GM04504 (cell line): Measurements from ENCODE around the gene HLA-A.
A peak's percentile ranks its signal among the peaks of the same experiment; 100 is the strongest.

Source experiments
- DNase-seq: peaks from one replicate; pipeline ENCODE4 v3.0.0-alpha.2; 2012; ENCODE audit warnings: low read depth

The HLA-A gene

DNA sequence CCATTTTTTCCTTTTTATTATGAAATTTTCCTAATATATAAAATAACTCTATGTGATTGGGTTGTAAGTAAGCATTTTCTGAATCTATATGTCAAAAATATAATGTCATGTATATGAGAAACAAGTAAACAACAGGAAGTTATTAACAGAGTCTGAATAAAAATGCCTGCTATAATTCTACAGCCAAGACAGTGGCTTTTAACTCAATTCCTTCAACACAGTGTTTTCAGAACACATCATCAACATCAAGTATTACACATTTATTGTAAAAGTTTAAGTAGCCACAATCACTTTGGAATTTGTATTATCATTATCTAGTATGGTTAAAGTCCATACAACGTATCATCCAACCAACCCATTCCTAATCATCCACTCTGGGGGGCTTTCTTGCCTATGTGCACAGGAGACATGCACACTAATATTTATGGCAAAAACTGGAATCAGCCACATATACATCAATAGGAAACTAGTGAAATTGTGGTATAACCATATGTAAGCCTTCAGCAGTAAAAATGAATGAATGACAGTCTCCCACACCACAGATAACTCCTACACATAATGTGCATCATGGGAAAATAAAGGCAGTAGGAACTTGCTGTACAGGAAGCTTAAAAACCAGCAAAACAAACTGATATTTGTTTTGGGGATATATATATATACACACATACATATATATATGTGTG, 6.9 kb upstream of the HLA-A start:
- DNase-seq = no peak

DNA sequence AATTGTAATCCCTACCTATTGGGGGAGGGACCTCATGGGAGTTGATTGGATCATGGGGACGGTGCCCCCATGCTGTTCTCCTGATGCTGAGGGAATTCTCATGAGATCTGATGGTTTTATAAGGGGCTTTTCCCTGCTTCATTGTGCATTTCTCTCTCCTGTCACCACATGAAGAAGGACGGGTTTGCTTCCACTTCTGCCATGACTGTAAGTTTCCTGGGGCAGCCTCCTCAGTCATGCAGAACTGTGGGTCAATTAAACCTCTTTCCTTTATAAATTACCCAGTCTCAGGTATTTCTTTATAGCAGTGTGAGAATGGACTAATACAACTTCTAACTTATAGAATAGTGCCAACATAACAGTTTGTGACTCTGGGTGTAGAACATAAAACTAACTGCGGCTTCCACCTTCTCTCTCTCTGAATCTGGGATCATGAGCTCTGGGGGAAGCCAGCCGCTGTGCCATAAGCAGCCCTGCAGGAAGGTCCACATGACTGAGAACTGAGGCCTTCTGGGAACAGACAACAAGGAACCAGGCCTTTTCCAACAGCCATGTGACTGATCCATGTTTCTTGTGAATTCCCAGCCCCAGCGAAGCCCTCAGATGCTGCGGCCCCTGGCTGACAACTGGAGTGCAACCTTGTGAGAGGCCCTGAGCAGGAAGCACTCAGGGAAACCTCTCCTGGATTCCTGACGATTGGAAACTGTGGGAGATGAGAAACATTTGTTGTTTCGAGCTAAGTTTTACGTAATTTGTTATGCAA, 3.4 kb upstream of the HLA-A start:
- DNase-seq = no peak

DNA sequence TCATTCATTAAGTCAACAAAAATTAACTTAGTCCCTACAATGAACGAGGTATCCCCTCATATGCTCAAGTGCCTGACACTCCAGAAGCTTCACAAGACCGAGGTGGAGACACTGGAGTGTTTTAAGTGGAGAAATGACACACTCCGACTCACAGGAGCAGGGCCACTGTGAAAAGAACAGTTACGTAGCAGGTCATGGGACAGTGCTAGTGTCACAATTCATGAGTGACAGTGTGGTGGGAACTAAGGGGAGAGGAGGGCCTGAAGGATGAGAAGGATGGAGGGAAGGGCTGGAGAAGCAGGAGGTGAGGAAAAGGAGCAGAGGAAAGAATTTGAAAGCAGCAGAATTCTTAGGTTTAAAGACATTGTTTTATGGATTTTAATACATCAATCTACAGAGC, 1.3 kb upstream of the HLA-A start:
- DNase-seq = no peak

DNA sequence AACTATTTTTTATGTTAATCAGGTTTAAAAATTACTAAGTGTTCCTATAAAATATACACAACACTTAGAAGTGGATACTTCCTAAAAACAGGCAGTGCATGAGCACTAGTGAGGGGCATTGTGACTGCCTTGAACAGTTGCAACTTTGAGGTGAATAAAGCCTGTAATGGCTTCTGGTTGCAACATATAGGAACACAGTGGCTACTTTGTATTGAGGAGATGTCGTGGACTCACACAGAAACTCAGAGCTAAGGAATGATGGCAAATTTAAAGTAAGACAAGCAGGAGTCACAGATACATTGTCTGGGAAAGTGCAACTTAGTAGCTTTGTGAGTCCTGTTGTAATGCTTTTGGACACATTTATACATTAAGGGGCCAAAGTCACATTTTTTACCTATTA, 861 bp upstream of the HLA-A start:
- DNase-seq = no peak

DNA sequence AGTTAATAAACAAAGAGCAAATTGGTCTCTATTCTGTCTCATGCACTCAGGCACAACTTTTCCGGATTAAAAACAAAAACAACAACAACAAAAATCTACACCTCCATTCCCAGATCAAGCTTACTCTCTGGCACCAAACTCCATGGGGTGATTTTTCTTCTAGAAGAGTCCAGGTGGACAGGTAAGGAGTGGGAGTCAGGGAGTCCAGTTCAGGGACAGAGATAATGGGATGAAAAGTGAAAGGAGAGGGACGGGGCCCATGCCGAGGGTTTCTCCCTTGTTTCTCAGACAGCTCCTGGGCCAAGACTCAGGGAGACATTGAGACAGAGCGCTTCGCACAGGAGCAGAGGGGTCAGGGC, 437 bp upstream of the HLA-A start:
- no peak for DNase-seq

DNA sequence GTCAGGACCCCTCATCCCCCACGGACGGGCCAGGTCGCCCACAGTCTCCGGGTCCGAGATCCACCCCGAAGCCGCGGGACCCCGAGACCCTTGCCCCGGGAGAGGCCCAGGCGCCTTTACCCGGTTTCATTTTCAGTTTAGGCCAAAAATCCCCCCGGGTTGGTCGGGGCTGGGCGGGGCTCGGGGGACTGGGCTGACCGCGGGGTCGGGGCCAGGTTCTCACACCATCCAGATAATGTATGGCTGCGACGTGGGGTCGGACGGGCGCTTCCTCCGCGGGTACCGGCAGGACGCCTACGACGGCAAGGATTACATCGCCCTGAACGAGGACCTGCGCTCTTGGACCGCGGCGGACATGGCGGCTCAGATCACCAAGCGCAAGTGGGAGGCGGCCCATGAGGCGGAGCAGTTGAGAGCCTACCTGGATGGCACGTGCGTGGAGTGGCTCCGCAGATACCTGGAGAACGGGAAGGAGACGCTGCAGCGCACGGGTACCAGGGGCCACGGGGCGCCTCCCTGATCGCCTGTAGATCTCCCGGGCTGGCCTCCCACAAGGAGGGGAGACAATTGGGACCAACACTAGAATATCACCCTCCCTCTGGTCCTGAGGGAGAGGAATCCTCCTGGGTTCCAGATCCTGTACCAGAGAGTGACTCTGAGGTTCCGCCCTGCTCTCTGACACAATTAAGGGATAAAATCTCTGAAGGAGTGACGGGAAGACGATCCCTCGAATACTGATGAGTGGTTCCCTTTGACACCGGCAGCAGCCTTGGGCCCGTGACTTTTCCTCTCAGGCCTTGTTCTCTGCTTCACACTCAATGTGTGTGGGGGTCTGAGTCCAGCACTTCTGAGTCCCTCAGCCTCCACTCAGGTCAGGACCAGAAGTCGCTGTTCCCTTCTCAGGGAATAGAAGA, 978 bp downstream of the HLA-A start:
- no peak for DNase-seq

DNA sequence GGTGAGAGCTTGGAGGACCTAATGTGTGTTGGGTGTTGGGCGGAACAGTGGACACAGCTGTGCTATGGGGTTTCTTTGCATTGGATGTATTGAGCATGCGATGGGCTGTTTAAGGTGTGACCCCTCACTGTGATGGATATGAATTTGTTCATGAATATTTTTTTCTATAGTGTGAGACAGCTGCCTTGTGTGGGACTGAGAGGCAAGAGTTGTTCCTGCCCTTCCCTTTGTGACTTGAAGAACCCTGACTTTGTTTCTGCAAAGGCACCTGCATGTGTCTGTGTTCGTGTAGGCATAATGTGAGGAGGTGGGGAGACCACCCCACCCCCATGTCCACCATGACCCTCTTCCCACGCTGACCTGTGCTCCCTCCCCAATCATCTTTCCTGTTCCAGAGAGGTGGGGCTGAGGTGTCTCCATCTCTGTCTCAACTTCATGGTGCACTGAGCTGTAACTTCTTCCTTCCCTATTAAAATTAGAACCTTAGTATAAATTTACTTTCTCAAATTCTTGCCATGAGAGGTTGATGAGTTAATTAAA, 3.0 kb downstream of the HLA-A start:
- no peak for DNase-seq

DNA sequence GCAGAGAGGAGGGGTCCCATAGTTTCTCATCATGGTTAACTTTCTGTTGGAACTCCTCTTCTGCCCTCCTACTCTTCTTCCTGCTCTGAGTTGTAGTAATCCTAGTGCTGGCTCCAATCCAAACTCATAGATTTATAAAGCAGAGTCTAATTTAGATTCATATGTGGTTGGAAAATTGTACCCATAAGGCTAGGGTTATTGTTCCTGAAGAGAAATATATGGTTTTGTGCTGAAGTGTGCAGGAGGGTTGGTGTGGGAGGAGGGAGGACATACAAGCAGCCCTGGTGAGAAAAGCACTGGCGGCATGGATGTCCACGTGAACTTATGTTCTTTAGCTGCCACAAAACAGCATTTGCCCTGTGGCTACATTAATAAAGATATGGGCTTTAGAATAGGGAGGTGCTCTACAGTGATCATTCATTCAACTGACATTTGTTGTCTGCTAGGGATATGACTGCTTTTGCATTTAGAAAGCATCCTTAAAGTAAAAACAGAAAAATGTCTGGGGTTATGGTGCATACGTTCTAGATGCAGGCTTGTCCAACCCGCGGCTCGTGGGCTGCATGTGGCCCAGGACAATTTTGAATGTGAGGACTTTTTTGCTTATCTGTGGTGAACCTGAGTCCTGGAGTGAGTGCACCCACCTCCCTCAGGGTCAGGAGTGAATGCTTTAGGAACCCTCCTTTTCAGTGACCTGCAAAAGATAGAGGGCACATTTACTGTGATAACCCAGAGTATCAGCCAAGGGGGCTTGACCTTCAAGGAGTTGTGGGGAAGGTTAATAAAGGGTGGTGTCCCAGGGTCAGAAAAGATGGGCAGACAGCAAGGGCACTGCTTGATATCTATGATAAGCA, 4.1 kb downstream of the HLA-A start:
- no peak for DNase-seq

DNA sequence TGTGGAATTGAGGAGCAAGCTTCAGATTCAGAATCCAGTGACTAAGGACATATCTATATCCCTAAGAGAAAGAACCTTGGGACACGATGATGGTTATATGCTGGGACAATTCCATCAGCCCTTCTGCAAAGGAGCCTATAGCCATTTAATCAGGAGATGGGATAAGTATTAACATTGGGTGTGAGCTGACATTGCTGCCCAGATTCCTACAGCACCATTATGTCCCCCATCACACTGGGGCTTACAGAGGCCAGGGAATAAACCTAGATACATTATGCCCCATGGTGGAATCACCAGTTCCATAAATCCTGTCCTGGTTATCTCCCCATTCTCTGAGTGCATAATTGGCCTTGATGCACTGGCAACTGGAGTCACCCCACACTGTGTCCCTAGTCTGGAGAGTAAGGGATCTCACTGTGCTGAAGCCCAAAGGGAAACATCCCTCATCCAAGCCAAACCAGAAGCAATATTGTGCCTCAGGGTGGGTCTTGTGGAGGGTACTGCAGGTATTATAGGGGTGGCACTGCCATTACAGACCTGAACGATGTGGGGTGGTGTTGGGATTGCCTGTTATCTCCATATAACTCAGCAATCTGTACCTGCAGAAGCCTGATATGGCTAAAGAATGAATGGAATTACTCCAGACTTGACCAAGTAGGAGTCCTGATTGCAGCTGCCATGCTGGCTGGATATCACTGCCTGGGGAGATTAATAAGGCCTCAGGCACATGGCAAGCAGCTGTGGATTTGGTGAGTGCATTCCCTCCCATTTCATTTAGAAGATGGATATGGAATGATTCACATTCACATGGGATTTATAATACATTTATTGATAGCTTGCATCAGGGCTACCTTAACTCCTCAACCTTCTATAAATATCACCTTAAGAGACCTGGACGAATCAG, 5.0 kb downstream of the HLA-A start:
- DNase-seq = no peak

DNA sequence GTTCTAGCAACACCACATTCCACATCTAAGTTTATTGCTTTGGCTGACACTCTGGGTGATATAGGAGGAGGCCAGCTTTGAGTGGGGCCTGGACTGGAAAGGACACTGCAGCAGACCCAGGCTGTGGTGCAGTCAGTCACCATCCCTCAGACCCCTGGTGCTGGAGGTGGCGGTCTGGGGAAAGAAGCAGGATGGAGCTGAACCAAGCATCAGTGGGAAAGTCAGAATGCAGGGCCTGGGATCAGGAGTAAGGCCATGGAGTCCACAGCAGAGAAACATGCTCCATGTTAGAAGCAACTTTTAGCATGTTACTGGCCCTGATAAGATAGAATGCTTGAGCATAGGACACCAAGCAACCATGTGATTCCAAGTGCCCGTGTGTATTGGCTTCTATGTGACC, 5.9 kb downstream of the HLA-A start:
- DNase-seq = no peak

DNA sequence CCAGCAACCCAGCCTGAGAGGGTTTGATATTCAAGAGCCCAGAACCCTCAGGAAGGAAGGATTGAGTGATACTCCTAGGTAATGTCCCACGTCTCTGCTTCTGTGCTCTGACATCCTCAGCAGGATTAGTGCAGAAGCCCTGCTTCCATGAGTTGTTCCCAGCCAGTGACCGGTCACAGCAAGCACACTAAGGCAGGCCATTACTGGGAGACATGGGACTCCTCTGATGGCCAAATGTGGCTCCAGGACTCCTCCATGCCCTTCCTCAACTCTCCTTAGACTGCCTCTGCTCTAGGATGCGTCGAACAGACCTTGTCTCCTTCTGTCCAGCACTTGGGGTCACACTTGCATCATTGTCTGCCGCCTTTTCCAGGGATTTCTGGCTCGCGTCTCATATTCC, 7.6 kb downstream of the HLA-A start:
- DNase-seq = no peak

DNA sequence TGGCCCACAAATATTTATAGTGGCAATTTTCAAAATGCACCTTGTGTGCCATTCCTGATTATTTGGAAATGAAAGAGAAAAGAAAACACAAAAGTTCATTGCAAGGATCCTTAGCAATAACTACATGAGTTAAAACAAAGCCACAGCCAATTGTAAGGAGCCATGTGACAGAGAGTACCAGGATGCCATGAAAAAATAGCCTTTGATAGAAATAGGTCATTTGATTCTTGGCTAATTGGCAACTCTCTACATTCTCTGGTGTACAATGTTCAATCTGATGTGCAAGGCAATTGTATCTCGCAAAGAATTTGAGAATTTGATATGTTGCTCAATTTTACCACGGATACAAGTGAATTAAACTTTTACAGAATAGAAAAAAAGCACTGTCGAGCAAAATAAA, 9.6 kb downstream of the HLA-A start:
- DNase-seq = no peak

DNA sequence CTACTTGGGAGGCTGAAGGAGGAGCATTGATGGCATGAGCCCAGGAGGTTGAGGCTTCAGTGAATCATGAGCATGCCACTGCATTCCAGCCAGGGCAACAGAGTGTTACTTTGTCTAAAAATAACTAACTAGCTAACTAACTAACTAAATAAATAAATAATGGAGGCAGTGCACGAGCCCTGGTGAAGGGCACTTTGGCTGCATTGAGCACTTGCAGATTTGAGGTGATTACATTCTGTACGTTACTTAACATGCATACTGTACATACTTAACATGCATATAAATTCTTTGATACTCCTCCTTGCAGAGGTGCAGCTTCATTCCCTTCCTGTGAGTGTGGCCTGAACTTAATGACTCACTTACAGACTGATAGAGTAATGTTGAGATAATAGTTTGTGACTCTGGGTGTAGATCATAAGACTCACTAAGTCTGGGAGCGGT, 10.7 kb downstream of the HLA-A start:
- peak; percentile 51 for DNase-seq

DNA sequence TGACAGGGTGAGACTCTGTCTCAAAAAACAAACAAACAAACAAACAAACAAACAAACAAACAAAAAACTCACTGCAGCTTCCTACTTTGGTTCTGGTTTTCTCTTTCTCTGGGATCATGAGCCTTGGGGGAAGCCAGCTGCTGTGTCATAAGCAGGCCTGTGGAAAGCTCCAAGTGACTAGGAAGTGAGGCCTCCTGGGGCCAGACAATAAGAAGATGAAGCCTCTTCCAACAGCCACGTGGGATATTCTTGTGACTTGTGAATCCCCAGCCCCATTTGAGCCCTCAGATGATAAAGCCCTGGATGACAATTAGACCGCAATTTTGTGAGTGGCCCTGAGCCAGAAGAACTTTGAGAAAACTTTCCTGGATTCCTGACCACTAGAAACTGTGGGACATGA, 11.4 kb downstream of the HLA-A start:
- no peak for DNase-seq

DNA sequence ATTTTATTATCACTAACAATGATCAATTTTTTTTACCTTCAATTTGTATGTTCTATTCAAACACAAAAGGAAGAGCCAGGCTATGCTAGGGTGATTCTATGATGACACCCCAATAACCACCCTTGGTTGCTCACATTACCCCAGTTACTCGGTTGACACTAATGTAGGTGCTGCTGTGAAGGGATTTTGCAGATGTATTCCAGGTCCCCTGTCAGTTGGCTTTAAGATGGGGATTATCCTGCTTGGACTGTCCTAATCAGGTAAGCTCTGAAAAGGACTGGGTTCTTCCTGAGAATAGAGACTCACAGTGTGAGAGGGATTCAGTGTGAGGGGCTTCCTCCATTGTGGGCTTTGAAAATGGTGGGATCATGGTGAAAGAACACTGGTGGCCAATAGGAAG, 11.9 kb downstream of the HLA-A start:
- no peak for DNase-seq

DNA sequence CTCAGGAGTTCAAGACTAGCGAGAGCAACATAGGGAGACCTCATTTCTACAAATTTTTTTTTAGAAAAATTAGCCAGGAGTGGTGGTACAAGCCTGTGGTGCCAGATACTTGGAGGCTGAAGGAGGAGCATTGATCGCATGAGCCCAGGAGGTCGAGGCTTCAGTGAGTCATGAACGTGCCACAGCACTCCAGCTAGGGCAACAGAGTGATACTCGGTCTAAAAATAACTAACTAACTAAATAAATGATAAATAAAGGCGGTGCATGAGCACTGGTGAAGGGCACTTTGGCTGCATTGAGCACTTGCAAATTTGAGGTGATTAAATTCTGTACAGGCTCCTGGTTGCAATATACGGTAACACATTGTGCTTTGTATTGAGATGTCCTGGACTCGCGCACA, 13.5 kb downstream of the HLA-A start:
- DNase-seq = no peak

DNA sequence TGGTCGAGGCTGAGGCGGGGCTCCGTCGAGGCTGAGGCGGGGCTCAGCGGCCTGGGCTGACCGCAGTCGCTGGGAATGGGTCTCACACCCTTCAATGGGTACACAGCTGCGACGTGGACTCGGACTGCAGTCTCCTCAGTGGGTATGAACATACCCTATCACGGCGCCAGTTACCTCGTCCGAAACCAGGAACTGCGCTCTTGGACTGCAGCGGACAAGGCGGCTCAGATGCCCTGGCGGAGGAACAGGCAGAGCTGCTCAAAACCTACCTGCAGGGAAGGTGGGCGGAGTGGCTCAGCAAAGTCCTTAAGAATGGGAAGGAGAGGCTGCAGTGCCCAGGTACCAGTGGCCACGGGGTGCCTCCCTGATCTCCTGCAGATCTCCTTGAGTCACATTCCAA, 14.2 kb downstream of the HLA-A start:
- DNase-seq = no peak

DNA sequence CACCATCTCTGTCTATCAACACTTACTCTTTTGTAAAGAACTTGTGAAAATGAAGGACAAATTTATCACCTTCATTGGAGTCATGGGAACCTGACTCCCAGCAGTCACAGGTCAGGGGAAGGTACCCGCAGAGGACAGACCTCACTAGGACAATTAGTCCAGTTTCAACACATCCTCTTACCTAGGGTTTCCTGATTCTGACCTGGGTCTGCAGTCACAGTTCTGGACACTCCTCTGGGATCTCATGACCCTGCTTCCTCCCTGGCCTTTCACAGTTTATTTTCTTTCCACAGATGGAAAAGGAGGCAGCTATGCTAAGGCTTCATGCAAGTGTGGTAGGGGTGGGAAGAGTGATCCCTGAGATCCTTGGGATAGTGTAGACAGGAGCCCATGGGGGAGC, 15.7 kb downstream of the HLA-A start:
- DNase-seq = no peak

DNA sequence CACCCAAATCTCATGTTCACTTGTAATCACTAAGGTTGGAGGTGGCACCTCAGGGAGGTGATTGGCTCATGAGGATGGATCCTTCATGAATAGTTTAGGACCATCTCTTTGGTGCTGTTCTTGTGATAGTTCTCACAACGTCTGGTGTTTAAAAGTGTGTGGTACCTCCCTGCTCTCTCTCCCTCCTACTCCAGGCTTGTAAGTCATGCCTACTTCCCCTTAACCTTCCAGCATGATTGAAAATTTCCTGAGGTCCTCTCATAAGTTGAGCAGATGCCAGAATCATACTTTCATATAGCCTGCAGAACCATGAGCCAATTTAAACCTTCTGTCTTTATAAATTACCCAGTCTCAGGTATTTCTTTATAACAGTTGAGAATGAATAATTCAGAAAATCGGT, 16.6 kb downstream of the HLA-A start:
- DNase-seq = no peak

DNA sequence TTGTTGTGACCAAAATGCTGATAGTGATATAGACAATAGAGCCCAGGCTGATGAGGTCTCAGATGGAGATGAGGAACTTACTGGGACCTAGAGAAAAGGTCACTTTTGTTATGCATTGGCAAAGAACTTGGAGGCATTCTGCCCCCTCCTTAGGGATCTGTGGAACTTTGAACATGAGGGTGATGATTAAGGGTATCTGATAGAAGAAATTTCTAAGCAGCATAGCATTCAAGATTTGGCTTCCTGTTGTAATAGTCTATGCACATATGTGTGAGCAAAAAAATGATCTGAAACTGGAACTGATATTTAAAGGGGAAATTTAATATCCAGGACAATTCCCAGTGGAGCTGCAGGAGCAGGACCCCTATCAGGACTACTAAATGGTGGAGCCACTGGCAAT, 17.1 kb downstream of the HLA-A start:
- no peak for DNase-seq

DNA sequence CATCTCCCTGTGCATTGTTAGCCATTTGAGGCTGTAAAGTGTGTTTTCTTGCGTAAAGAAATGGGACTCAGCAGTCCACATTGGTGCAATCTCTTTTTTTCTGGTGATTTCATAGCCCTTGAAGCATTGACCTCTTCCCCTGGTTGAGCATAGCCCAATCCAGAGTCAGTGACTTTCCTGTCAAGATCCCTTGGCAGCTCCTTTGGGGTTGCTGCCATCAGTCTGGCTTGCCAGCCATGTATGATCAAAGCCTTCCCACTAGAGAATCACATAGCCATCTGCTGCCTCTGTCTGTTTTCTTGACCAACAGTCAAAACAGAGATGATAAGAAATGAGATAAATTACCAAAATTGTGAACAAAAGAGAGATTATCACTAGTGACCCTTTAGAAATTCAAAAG, 19.6 kb downstream of the HLA-A start:
- no peak for DNase-seq
